KMS-11 (cell line): Measurements from ENCODE around the gene MAPKAP1.

Experiments
- H2AFZ ChIP-seq: fragments of 200-600 bp; sonication (generic); 2 replicates; pipeline ENCODE4 v1.6.1; 2016; ENCODE audit warnings: antibody characterized with exemption, mixed run types, low read depth
- H3K27ac ChIP-seq: fragments of 200-600 bp; sonication (generic); 2 replicates; pipeline ENCODE4 v1.6.1; 2016; ENCODE audit warnings: mild to moderate bottlenecking, mixed run types
- H3K27me3 ChIP-seq: fragments of 200-600 bp; sonication (generic); 2 replicates; pipeline ENCODE4 v1.6.1; 2017; ENCODE audit warnings: mild to moderate bottlenecking, low read depth, mixed run types, moderate library complexity; ENCODE audit not compliant: insufficient read depth
- H3K36me3 ChIP-seq: fragments of 200-600 bp; sonication (generic); 2 replicates; pipeline ENCODE4 v1.6.1; 2017; ENCODE audit warnings: mild to moderate bottlenecking, mixed run types; ENCODE audit not compliant: insufficient read depth
- H3K4me1 ChIP-seq: fragments of 200-600 bp; sonication (generic); 2 replicates; pipeline ENCODE4 v1.6.1; 2016; ENCODE audit warnings: mild to moderate bottlenecking, low read depth, mixed run types; ENCODE audit not compliant: poor library complexity, severe bottlenecking
- H3K4me2 ChIP-seq: fragments of 200-600 bp; sonication (generic); 2 replicates; pipeline ENCODE4 v1.7.0; 2016; ENCODE audit warnings: mild to moderate bottlenecking, mixed run types
- H3K4me3 ChIP-seq: fragments of 200-600 bp; sonication (generic); IDR thresholded peaks from 2 replicates; pipeline ENCODE4 v1.6.1; 2017; ENCODE audit warnings: low read depth, low read length, mixed read lengths; ENCODE audit not compliant: insufficient read depth
- H3K79me2 ChIP-seq: fragments of 200-600 bp; sonication (generic); 2 replicates; pipeline ENCODE4 v1.6.1; 2016; ENCODE audit warnings: low read depth, mixed run types; ENCODE audit not compliant: insufficient read depth
- H3K9ac ChIP-seq: fragments of 200-600 bp; sonication (generic); 2 replicates; pipeline ENCODE4 v1.6.1; 2016; ENCODE audit warnings: mild to moderate bottlenecking, mixed run types
- H4K20me1 ChIP-seq: fragments of 200-600 bp; sonication (generic); 2 replicates; pipeline ENCODE4 v1.6.1; 2016; ENCODE audit warnings: mild to moderate bottlenecking, mixed run types; ENCODE audit not compliant: insufficient read depth
- CTCF ChIP-seq: fragments of 200-600 bp; sonication (generic); conservative IDR thresholded peaks from 2 replicates; pipeline ENCODE4 v1.6.1; 2017; ENCODE audit warnings: low read depth, mild to moderate bottlenecking, antibody characterized with exemption, low read length, moderate library complexity, mixed read lengths

Gene MAPKAP1

GRCh38 chr9:125743682-125744428, 36.8 kb upstream of the MAPKAP1 start:
- no peak for TF ChIP-seq CTCF
- Histone ChIP-seq H3K4me2 (no peak overlapping the region), H3K9ac (no peak overlapping the region), H2AFZ (no peak overlapping the region), H4K20me1 (no peaks in the 10 kb centered on the region), H3K27ac (no peak overlapping the region), H3K36me3 (peaks cover 3% of the 10 kb centered on the region; the same call in 1 of the 2 replicates), H3K4me3 (no peak overlapping the region), H3K27me3 (no peaks in the 10 kb centered on the region), H3K4me1 (peaks cover 8% of the 10 kb centered on the region), H3K79me2 (peaks cover 17% of the 10 kb centered on the region)

- no peak for TF ChIP-seq CTCF
- Histone ChIP-seq H3K27me3 (no peaks in the 10 kb centered on the region), H3K4me3 (no peak overlapping the region), H3K4me1 (peaks cover 8% of the 10 kb centered on the region), H3K36me3 (no peaks in the 10 kb centered on the region), H2AFZ (no peak overlapping the region), H4K20me1 (no peaks in the 10 kb centered on the region), H3K9ac (no peak overlapping the region), H3K27ac (no peak overlapping the region), H3K79me2 (peaks cover 5% of the 10 kb centered on the region), H3K4me2 (no peak overlapping the region)
These were observed 35.6 kb upstream of the MAPKAP1 start for GRCh38 chr9:125742657-125743056.

GRCh38 chr9:125739436-125739835, 32.4 kb upstream of the MAPKAP1 start:
- H3K79me2 ChIP-seq, result no peaks in the 10 kb centered on the region
- H3K4me2 ChIP-seq, result no peak overlapping the region
- no peak overlapping the region for H3K27ac ChIP-seq
- H3K27me3 ChIP-seq, result no peaks in the 10 kb centered on the region
- TF ChIP-seq CTCF, result no peak
- no peak overlapping the region for H3K4me3 ChIP-seq
- no peak overlapping the region for H2AFZ ChIP-seq
- H3K36me3 ChIP-seq, result no peaks in the 10 kb centered on the region
- H3K9ac ChIP-seq, result no peak overlapping the region
- H3K4me1 ChIP-seq, result no peaks in the 10 kb centered on the region
- no peaks in the 10 kb centered on the region for H4K20me1 ChIP-seq

- Histone ChIP-seq H4K20me1 (no peaks in the 10 kb centered on the region), H3K4me3 (no peak overlapping the region), H3K36me3 (no peaks in the 10 kb centered on the region), H3K79me2 (no peaks in the 10 kb centered on the region), H3K27me3 (no peaks in the 10 kb centered on the region), H3K9ac (no peak overlapping the region), H3K4me1 (no peaks in the 10 kb centered on the region), H3K27ac (no peak overlapping the region), H2AFZ (no peak overlapping the region), H3K4me2 (no peak overlapping the region)
- TF ChIP-seq CTCF, result no peak
These were observed 25.6 kb upstream of the MAPKAP1 start for GRCh38 chr9:125732562-125732961.
